WI38 (cell line): ENCODE measurements around the gene SP5.
"Not testable (repeated sequence)": the region's sequence is repeated elsewhere in the genome, so short reads cannot be mapped to it uniquely, and the experiment has no call there.

Source experiments
- H3K4me3 ChIP-seq: 2 replicates; pipeline ENCODE4 v1.5.1; 2011; ENCODE audit warnings: low read depth, mild to moderate bottlenecking, control low read depth, low read length
- TF ChIP-seq, protein P1 (sequence below): IDR thresholded peaks from 2 replicates; pipeline ENCODE4 v1.5.1; 2012; ENCODE audit warnings: low read depth, mild to moderate bottlenecking, control low read depth, low read length

SP5 gene

DNA sequence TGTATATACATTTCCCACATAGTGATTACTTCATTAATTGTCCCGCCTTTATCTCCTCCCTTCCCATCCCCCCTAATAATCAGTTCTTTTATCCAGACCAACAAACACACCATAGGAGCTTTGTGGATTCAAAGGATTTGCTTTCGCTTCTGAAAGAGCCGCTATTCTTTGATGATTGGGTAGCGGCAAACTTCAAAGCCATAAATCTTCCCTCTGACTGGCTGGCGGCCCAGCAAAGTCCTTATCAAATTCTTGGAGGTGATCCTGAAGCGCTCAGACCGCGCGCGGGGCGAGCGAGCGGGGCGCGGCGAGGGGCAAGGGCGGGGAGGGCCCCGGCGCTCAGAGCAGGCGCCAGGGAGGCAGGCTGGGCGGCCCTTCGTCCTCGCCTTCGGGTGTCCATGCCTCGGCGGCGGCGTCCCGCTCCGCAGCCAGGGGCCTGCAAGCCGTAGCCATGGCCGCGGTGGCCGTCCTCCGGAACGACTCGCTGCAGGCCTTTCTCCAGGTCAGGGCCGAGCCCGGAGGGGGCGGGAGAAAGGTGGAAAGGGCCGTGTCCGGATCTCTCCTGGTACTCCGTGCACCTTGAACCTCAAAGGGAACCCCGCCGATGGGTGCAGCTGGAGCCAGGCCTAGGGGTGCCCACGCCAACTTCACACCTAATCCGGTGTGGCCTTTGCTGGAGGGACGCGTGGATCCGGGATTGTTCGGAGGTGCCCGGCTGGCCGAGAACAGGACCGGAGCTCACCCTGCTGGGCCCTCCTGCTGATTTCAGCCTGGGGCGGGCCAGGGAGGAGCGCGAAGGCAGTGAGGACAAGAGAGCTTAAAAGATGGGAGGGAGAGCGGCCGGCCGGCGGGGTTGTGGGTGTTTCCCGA lies at the start of gene SP5:
Gene SP5 (plus strand): TSS at position 276 of the 870 bp plus-strand sequence. CDS start 176 bp downstream, at position 452.
- TF ChIP-seq, protein P1, sequence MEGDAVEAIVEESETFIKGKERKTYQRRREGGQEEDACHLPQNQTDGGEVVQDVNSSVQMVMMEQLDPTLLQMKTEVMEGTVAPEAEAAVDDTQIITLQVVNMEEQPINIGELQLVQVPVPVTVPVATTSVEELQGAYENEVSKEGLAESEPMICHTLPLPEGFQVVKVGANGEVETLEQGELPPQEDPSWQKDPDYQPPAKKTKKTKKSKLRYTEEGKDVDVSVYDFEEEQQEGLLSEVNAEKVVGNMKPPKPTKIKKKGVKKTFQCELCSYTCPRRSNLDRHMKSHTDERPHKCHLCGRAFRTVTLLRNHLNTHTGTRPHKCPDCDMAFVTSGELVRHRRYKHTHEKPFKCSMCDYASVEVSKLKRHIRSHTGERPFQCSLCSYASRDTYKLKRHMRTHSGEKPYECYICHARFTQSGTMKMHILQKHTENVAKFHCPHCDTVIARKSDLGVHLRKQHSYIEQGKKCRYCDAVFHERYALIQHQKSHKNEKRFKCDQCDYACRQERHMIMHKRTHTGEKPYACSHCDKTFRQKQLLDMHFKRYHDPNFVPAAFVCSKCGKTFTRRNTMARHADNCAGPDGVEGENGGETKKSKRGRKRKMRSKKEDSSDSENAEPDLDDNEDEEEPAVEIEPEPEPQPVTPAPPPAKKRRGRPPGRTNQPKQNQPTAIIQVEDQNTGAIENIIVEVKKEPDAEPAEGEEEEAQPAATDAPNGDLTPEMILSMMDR: no peak
- H3K4me3 ChIP-seq: peak within 1 kb of the TSS; percentile 35

DNA sequence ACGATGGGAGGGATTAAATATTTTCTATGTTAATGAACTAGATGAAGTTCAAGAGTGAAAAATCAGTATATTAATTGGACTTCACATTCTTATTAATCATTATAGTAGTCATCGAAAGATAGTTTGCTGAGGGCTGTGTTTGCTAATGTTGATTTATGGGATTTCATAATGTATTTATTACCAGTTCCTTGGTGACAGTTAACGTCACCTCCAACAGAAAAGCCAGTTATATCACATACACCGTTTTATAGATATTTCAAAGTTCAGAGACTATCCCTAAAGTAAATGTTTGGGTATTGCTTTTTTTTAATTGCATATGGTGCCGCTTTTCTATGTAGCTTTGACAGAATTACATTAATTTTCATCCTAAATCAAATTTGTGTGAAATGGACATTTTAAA lies 49.4 kb upstream of the SP5 start:
- H3K4me3 ChIP-seq: no peak overlapping the region
- TF ChIP-seq, protein P1: no peak

DNA sequence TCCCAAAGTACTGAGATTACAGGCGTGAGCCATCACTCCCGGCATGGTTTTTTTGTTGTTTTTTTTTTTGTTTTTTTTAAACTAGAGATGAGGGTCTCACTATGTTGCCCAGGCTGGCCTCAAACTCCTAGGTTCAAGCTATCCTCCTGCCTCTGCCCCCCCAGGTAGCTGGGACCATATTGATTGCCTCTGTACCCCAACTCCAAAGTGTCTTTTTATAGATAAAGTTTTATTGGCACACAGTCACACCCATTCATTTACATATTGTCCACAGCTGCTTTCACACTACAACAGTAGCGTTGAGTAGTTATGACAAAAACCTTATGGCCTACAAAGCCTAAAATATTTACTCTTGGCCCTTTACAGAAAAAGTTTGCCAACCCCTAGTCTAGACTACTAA lies 45.2 kb upstream of the SP5 start:
- TF ChIP-seq, protein P1: no peak
- no peak overlapping the region for H3K4me3 ChIP-seq

DNA sequence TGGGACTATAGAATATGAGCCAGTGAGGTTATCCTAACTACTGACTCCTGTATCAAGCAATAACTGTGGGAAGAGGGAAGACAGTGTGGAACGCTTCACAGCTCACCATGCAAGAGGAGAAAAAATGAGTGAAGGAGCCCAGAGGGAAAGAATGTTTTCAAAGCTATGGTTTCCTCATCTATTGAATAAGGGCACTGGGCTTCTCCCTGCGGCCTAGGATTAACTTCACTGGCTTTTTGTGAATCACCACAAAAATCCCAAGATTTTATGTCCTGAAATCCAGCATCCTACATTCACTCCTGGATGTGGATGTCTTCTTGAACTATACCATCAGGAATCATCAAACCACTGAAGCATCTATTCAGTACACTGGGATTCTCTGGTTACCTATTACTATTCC lies 44.5 kb upstream of the SP5 start:
- TF ChIP-seq, protein P1: no peak
- H3K4me3 ChIP-seq: no peak overlapping the region

GRCh38 chr2:170671079-170671478 lies 44.1 kb upstream of the SP5 start:
- TF ChIP-seq, protein P1: no peak
- H3K4me3 ChIP-seq: no peak overlapping the region

- not testable (repeated sequence) for H3K4me3 ChIP-seq
These were observed 40.9 kb upstream of the SP5 start for GRCh38 chr2:170674282-170674681.

GRCh38 chr2:170675701-170676100 lies 39.4 kb upstream of the SP5 start:
- TF ChIP-seq, protein P1: no peak
- no peak overlapping the region for H3K4me3 ChIP-seq
